GM19467 (cell line): Measurements from ENCODE around the gene MEF2D.

Experiments used
- ATAC-seq: cut with Tn5 transposase; IDR thresholded peaks from one replicate; pipeline ENCODE4 v1.9.1; 2021; ENCODE audit warnings: mild to moderate bottlenecking, moderate library complexity; ENCODE audit not compliant: unreplicated experiment

Gene MEF2D

GRCh38 chr1:156448134-156448967, 52.2 kb downstream of the MEF2D start:
- no peak for ATAC-seq

GRCh38 chr1:156445789-156446263, 54.7 kb downstream of the MEF2D start:
- ATAC-seq, result no peak

- no peak for ATAC-seq
These were observed 56.1 kb downstream of the MEF2D start for GRCh38 chr1:156444407-156445001.

GRCh38 chr1:156443286-156443685, 57.3 kb downstream of the MEF2D start:
- ATAC-seq, result no peak

- no peak for ATAC-seq
These were observed 59.7 kb downstream of the MEF2D start for GRCh38 chr1:156440654-156441437.

- ATAC-seq, result no peak
These were observed 60.8 kb downstream of the MEF2D start for GRCh38 chr1:156439777-156440183.

GRCh38 chr1:156439036-156439776, 61.4 kb downstream of the MEF2D start:
- no peak for ATAC-seq

- no peak for ATAC-seq
These were observed 62.1 kb downstream of the MEF2D start for GRCh38 chr1:156438278-156438987.

GRCh38 chr1:156437037-156437867, 63.3 kb downstream of the MEF2D start:
- ATAC-seq, result no peak

GRCh38 chr1:156436141-156437036, 64.2 kb downstream of the MEF2D start:
- ATAC-seq, result no peak

GRCh38 chr1:156435545-156436140, 64.9 kb downstream of the MEF2D start:
- no peak for ATAC-seq

GRCh38 chr1:156434989-156435544, 65.5 kb downstream of the MEF2D start:
- no peak for ATAC-seq

- no peak for ATAC-seq
These were observed 67.0 kb downstream of the MEF2D start for GRCh38 chr1:156433602-156434001.

- ATAC-seq, result no peak
These were observed 67.5 kb downstream of the MEF2D start for GRCh38 chr1:156433032-156433431.

GRCh38 chr1:156432669-156433018, 67.9 kb downstream of the MEF2D start:
- no peak for ATAC-seq

- ATAC-seq, result no peak
These were observed 68.6 kb downstream of the MEF2D start for GRCh38 chr1:156431769-156432668.

GRCh38 chr1:156431366-156431765, 69.2 kb downstream of the MEF2D start:
- no peak for ATAC-seq
